Stimulated activated CD8-positive, alpha-beta memory T cell treated with anti-CD3 and anti-CD28 coated beads, Interleukin-7, amount 100 ng/mL, for 1 hour (primary cell): Measurements from ENCODE around the gene NMRAL1.
A peak's percentile ranks its signal among the peaks of the same experiment; 100 is the strongest.

Experiments used
- DNase-seq, 2 donors: peaks; one replicate each; pipeline ENCODE4 v3.0.0-alpha.2; 2020; ENCODE audit warnings: low read depth in 2 of 2

NMRAL1 gene

DNA sequence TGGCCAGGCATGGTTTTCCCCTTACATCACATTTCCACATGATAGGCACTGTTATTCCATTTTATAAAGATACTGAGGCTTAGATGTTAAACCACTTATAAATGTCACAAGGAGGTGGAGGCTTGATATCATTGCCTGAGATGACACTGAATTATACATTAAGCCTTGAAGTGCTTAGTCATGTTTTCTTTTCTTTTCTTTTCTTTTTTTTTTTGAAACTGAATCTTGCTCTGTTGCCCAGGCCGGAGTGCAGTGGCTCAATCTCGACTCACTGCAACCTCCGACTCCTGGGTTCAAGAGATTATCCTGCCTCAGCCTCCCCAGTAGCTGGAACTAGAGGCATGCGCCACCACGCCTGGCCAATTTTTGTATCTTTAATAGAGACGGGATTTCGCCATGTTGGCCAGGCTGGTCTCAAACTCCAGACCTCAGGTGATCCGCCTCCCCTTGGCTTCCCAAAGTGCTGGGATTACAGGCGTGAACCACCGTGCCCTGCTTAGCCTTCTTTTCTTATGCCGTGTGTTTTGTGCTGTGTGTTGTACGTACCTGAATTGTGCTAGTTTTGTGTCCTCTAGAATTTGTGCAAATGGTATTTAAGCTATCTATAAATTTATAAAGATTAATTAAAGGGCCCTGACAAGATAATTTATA is 47.6 kb downstream of the NMRAL1 start:
- DNase-seq: no peak

DNA sequence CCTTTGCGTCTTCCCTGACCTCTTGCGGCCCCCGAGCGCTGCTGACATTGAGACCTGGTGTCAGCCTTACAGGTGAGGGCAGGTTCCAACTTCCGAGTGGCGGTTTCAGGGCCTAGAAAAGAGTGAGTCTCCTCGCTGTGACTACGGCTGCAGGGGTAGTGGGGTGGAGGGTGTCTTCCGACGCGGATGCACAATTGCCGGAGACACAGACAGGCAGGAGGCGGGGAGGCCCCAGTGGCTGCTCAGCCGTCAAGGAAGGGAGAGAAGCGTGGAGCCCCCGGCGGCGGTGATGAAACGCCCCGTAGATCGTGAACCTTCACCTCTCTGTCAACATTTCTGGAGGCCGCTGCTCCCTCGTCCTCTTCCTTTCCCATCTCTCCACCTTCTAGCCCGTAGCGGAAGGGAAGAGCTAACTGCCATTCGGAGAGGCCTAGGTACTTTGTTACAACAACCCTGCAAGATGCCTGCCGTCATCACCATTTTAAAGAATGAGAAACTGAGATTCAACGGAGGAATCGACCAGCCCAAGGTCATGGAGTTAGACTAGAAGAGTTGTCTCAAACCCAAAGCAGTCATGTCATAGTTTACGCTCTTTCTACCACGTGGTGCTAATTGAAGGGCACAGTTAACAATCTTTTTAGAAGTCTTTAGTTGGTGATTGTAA is 48.3 kb downstream of the NMRAL1 start:
- no peak for DNase-seq

DNA sequence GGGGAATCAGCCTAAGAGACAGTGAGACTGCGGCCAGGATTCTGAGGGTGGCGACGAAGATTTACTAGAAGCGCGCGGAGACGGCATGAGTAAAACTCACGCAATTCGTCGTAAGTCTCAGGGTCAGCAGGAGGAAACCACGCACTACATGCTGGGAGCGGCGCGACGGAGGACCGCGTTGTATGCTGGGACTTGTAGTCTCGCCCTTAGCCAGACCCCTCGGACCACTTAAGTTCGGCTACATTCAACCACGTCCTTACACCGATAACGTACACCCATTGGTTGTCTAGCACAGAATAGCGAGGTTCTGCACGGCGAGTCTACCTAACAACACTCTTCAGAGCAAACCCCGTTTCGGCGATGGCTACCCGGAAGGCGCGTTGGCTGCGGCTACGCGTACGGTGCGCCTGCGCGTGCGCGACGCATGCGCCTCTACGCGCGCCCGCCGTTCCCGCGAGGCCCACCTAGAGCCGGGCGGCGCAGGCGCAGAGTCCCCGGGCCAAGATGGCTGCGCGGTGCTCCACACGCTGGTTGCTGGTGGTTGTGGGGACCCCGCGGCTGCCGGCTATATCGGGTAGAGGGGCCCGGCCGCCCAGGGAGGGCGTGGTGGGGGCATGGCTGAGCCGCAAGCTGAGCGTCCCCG is 48.9 kb downstream of the NMRAL1 start, which contains the start of gene DNAJA3:
DNAJA3 (plus strand) TSS at position 491 of the 643 bp plus-strand sequence; CDS start at position 505, 14 bp downstream.
- DNase-seq: peak; percentile 83 to 84

DNA sequence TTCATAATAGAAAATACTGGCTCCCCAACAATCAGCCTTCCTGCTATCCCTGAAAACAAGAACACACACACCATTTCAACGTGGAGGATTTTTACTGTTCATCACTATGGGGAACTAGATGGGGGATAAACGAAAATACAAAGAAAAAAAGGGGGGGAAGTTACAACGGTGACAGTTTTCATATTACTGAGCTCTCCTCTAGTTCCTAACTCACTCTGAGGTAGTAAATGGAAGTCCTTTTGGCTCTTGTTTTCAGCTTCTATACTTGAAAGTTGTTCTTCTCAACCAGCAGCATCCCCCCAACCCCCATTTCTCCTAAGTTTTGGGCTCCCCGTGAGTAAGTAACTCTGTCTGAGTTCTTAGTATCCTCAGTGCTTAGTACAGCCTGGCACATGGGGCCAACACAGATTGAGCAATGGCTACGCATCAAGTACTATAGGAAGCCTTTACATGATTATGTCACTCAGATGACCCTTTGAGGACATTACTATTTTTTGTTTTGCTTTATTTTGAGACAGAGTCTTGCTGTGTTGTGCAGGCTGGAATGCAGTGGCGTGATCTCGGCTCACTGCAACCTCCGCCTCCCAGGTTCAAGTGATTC is 53.8 kb downstream of the NMRAL1 start:
- no peak for DNase-seq

DNA sequence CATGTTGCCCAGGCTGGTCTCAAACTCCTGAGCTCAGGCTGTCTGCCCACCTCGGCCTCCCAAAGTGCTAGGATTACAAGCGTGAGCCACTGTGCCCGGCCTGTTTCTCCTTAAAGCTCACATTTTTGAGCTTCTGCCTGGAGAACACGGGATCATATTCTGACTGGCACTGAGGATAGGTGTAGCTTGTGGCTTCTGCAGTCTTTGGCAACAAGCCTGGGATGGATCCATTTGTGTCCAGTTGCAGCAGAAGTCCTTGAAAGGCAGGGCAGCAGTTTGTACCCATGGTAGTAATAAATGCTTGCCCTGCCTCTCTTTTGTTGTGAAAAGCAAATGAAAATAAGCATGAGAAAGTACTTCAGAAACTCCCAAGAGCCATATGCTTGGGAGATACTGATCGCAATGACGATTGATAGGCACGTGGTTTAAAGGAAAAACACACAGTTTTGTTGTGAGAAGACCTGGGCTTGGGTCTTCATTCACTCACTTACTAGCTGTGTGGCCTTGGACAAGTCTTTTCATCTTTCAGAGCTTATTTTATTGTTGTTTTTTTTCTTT is 54.9 kb downstream of the NMRAL1 start:
- DNase-seq: no peak

DNA sequence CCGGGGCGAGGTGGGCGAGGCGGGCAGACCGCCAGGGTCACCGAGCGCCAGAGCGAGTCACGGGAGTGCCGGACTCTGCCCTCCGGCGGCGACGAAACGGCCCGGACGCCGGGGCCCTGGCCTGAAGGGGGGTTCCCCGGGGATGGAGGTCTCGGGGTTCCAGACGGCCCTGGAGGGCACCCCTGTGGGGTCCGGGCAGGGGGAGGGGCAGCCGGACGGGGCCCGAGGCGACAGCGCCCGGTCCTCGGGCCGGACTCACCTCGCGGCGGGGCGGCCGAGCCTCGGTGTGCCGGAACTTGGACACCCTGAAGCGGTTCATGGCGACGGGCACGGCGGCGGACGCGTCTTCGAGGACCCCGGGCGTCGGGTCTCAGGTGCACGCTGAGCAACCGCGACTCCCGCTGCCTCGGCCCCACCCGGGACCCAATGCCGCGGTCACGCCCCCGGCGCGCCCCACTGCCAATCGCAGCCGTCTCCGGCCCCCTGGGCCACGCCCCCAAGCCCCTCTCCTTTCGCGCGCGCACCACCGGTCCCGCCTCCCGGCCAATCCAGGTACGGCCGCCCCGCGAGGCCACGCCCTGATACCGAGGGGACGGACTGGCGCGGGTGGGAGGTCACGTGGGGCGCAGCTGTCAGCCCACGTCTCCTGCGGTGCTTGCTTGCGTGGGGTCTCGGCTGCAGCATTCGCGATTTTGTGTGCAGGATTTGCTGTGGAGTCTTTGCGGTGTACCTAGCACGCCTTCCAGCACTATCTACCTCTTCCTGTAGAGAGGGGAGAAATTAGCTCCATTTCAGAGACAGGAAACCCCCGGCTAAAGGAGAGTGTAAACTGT is 58.0 kb downstream of the NMRAL1 start, which contains the start of gene CORO7:
CORO7 (minus strand) TSS at position 397 of the 833 bp plus-strand sequence; CDS start at position 319, 78 bp downstream.
- peak; percentile 97 to 98 for DNase-seq

DNA sequence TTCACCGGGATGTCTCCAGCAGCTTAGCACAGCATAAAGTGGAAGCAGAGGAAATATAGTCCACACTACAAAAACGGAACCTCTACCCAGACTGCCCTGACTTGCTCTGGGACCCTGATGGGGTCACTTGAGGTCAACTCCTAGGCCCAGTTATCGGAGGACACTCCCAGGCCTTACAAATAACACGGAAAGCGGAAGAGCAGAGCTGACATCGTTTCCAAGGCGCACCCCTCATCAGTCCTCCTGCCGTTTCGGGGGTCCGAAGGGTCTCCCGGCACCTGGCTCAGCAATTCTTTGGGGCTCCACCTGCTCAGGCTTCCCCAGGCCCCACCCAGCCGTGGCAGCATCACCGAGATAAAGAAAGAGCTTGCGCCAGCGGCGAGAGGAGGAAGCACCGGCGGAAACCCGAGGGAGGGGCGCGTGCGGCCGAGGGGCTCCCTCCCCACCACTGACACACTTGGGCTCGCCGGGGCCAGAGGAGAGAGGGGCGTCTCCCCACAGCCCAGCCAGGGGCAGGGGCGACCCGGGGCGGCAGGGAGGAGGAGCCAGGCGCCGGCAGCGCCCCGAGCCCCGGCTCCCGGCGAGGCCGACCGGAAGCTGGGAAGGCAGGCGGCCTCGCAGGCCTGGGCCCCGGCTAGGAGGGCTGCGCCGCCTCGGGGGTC is 58.8 kb downstream of the NMRAL1 start:
- DNase-seq: peak in 1 of 2 donors; percentile 25

DNA sequence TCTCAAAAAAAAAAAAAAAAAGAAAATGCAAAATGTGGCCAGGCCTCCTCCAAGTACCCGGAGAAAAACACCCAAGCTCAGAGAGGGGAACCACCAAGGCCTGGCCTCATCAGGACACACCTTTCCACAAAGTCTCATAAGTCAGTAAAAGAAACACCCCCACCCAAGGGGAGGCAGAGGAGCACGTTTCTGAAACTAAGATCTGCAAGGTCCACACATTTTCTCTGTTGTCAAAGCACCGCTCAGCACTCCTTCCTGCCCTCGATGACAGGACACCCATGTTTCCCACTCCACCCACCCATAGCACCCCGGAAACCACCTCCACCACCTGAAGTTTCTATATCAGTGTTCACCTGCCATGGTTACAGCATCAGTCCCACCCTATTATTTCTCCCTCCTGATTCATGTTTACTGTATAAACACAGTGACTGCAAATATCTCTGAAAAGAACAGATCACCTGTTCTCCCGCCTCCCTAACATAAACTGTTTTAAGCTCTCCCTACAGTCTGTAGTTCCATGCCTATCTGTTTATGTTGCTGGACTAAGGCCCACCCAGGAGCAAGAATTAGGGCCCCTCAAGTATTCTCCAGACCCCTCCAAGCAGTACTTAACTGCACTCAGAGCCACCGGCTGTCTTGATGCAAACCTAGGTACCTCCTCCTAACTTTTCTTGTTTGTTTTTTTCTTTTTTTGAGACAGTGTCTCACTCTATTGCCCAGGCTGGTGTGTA is 60.1 kb downstream of the NMRAL1 start:
- DNase-seq: peak; percentile 32 to 39

DNA sequence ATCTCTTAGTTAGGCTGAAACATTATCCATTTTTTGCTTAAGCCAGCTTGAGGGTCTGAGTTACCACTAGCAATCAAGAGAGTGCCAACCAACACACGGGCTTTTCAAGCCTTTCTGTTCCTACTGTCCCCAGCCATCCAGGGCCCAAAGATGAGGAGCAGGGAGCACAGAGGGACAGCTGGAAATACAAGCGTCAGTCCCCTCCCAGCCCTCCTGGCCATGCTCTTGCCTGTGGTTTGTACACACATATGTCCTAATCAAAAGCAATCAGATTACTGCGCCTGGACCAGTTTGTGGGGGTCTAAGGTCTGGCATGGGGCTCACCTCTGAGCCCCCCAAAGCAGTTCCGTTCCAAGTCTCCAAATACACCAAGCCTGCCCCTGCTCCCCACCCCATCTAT is 61.6 kb downstream of the NMRAL1 start:
- no peak for DNase-seq

DNA sequence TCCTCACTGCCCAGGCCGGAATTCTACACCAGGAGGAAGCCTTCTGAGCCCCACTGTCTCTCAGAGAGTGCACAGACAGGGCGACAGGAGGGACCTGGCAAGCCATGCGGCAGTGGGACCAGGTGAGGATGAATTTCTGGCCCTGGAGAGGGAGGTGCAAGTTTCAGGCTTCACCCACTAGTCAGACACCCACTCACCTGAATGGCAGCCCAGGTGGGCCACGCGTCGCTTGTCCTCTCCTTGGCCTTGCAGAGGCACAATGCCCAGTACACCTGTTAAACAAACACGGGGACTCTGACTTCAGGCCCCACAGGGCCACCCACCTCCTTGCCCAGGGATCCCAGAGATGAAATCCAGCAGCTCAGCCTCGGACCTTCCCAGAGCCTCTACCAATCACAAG is 62.3 kb downstream of the NMRAL1 start:
- DNase-seq: no peak
